GM21515 (cell line): ENCODE data around the gene NUP62.
"Not testable (repeated sequence)": the region's sequence is repeated elsewhere in the genome, so short reads cannot be mapped to it uniquely, and the experiment has no call there.

Experiments used
- ATAC-seq: cut with Tn5 transposase; IDR thresholded peaks from one replicate; pipeline ENCODE4 v1.9.1; 2021; ENCODE audit not compliant: unreplicated experiment

The NUP62 gene, protein sequence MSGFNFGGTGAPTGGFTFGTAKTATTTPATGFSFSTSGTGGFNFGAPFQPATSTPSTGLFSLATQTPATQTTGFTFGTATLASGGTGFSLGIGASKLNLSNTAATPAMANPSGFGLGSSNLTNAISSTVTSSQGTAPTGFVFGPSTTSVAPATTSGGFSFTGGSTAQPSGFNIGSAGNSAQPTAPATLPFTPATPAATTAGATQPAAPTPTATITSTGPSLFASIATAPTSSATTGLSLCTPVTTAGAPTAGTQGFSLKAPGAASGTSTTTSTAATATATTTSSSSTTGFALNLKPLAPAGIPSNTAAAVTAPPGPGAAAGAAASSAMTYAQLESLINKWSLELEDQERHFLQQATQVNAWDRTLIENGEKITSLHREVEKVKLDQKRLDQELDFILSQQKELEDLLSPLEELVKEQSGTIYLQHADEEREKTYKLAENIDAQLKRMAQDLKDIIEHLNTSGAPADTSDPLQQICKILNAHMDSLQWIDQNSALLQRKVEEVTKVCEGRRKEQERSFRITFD

GRCh38 chr19:49929121-49929610 is at the start of gene NUP62, which contains the start of gene ATF5:
Gene NUP62, minus strand, starts transcription at chr19:49929504. Its CDS starts 19,697 bp downstream, at chr19:49909807.
Gene ATF5, plus strand, starts transcription at chr19:49929205. Its CDS starts 1,646 bp downstream, at chr19:49930851.
- ATAC-seq: peak; percentile 39

DNA sequence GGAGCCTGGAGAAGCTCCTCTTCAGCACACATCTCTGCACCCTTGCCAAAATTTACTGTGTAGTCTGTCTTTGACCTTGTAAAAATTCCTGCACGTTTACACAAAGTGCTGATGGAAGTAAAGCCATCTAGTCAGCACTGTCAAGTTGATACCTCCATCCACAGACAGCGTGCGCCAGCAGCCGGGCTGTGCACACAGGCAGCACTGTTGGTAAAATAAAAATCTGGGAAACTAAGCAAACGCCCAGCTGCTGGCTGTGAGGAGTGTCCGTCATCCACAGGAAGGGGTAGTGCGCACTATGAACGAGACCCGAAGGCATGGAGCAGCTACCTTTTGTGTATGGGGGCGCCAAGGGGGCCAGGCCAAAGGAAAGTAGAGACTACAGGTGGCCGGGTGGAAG is 49.0 kb upstream of the NUP62 start:
- ATAC-seq: no peak

- ATAC-seq: no peak
These were observed 48.6 kb upstream of the NUP62 start for GRCh38 chr19:49977881-49978280.

DNA sequence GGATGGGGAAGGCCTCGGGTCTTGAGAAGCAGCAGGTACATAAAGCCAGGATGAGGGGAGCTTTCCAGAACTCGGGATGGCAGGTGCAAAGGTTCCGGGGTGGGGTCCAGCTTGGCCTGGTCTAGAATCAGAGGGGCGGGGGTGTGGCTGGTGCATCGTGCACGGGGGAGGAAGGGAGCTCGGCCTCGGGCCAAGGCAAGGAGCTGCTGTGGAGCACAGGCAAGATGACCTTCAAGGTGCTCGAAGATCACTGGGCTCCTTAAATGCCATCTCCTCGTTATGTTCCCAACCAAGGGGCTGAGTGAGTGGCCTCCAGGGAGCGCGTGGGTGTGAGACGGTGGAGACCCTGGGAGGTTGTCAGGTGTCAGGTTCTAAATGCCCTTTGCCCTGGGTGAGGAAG is 47.8 kb upstream of the NUP62 start:
- no peak for ATAC-seq

GRCh38 chr19:49976496-49976895 is 47.2 kb upstream of the NUP62 start:
- ATAC-seq: no peak

GRCh38 chr19:49975051-49975450 is 45.7 kb upstream of the NUP62 start:
- no peak for ATAC-seq

- ATAC-seq: no peak
These were observed 44.7 kb upstream of the NUP62 start for GRCh38 chr19:49973987-49974386.

- ATAC-seq: no peak
These were observed 43.5 kb upstream of the NUP62 start for GRCh38 chr19:49972841-49973240.

GRCh38 chr19:49971991-49972411 is 42.7 kb upstream of the NUP62 start:
- no peak for ATAC-seq

GRCh38 chr19:49969355-49969754 is 40.1 kb upstream of the NUP62 start:
- not testable (repeated sequence) for ATAC-seq

- ATAC-seq: no peak
These were observed 39.1 kb upstream of the NUP62 start for GRCh38 chr19:49968279-49968922.

DNA sequence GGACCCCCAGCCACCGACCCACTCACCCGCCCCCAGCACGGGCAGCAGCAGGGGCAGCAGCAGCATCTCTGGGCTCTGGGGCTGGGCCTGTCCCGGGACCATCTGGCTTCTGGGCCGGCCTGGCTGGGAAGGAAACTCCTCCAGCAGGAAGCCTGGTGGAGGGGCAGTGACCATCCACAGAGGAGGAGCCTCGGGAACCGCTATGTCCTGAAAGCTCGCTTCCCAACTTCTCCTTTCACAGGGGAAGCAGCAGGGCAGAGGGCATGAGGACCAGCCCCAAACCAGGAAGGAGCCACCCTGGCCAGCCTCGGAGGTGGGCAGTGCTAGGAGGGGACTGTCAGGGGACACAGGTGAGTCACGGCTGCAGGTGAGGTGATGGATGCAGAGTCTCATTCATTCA is 31.7 kb upstream of the NUP62 start, which contains the start of gene SIGLEC11:
Gene SIGLEC11, minus strand, starts transcription at position 193 of the 400 bp plus-strand sequence. Its CDS starts 91 bp downstream, at position 102.
- not testable (repeated sequence) for ATAC-seq

GRCh38 chr19:49959892-49960291 is 30.6 kb upstream of the NUP62 start:
- not testable (repeated sequence) for ATAC-seq

GRCh38 chr19:49958596-49958995 is 29.3 kb upstream of the NUP62 start:
- not testable (repeated sequence) for ATAC-seq

DNA sequence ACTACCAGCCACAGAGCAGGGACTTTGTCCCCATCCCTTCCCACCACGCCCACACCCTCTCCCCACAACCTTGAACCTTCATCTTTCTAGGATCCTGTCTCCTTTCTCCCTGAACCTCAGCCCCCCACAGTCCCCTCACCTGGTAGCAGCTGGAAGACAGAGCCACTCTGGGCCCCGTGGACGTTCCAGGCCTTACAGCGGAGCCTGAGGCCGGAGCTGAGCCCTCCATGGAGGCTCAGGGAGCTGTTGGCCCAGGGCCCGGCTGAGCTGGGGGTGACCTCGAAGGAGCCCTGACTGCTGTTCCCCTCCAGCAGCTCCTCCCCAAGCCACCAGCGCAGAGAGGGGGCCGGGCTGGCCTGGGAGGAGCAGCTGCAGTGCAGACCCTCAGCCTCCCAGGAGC is 28.8 kb upstream of the NUP62 start:
- ATAC-seq: not testable (repeated sequence)

GRCh38 chr19:49957262-49957915 is 28.1 kb upstream of the NUP62 start:
- no peak for ATAC-seq

DNA sequence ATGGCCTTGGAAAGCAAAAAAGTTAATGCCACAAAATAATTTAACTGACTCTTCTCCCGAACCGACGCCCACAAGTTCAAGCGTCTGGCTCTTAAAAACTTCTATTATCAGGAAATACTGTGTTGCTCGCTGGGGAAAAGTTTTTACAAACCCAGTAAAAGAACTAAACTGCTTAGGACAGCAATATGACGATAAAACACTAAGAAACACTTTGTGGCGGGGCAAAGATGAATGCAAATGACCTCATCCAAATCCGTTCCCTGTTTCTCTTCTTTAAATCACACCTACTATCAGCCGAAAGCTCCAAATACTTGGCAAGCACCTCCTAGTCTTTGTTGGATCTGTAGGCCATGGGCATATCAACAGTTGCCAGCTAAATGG is 26.8 kb upstream of the NUP62 start:
- ATAC-seq: no peak

DNA sequence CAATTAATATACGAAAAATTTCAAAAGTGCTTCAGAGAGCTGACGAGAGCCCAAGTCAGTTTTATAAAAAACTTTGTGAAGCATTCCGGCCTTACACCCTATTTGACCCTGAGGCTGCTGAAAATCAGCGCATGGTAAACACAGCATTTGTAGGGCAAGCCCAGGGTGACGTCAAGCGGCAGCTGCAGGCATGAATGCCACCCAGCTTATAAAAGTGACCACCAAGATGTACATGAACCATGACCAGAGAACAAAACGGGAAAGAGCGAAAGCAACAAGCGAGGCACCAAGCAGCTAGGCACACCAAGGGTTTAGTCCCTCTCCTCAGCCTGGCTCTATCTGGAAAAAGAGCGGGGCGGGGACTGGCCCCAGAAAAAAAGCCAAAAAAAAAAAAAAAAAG is 25.6 kb upstream of the NUP62 start:
- no peak for ATAC-seq

DNA sequence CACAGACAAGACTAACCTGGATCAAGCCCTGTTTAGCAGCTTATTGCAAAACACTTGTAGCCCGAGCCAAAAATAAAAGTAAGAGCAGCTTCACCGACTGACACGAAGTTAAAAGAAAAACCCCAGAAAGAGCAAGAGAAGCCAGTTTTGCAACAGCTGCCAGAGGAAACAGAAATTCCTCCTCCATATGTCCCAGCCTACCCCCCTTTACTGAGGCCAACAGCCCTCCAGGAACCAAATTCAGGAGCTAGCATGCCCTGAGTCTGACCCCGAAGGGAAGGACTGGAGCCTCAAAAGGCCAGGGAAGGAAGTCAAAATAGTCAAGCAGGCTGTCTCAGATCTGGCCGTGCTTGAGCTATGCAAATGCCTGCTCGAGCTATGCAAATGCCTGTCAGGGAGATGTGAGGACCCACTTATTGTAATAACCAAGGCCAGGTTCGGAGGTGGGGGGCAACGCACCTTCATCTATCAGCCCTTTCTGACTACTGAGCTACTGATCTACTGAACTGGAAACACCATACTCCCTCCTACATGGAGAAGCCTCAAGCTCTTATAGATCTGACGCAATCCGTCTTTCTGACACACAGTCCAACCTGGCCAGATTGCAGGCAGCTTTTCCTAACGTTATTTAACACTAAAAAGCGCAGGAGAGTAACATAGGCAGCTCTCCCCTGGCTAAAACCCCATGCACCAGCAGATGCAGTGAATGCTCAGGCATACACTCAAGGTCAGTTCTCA is 25.0 kb upstream of the NUP62 start:
- ATAC-seq: no peak

- ATAC-seq: no peak
These were observed 24.1 kb upstream of the NUP62 start for GRCh38 chr19:49953416-49953815.

DNA sequence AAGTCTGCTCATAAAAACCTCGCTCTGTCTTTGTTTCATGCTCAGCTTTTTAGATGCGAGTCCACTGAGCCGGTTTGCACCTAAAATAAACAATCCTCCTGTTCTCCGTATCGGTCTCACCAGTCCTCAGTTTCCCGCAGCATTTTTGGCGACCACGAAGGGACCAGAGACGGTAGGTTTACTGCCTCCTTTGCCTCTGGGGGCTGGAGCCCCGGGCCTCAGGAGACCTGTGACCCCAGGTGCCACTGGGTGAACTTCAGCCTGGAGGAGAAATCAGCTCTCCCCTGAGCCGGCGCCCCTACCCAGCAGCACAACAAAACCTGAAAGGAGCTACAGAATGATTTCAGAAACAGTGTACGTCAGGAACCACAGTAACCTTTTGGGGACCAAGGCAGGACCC is 23.6 kb upstream of the NUP62 start:
- ATAC-seq: no peak
